GM21423 (cell line): ENCODE measurements around the gene IGLL1.

Experiments used
- ATAC-seq: cut with Tn5 transposase; IDR thresholded peaks from one replicate; pipeline ENCODE4 v1.9.1; 2021; ENCODE audit warnings: mild to moderate bottlenecking, moderate library complexity; ENCODE audit not compliant: unreplicated experiment

Gene IGLL1

DNA sequence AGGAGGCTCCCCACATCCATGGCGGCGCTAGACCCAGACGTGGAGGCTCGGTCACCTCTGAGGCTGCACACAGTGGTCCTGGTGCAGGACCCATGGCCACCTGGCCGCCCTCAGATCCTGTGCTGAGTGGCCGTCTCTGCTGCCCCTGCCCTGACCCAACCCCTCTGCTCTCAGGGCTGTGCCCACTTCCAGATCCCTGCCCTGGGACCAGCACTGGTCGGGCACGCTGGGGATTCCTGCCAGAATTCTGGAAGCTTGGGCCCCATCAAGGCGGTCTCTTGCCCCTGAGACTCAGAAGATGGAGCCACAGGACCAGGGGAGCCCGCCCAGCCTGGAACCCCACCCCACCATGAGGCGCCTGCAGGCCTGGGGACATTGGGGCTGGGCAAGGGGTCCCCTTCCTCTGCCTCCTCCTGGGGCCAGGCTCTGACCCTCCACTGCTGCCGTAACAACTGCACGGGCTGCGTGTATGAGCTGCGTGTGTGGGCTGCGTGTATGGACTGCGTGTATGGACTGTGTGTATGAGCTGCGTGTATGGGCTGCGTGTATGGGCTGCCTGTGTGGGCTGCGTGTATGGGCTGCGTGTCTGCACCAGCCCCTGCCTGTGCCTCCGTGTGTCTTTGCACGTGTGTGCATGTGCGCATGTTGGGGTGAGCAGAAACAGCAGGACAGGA lies 48.7 kb downstream of the IGLL1 start:
- ATAC-seq = no peak

DNA sequence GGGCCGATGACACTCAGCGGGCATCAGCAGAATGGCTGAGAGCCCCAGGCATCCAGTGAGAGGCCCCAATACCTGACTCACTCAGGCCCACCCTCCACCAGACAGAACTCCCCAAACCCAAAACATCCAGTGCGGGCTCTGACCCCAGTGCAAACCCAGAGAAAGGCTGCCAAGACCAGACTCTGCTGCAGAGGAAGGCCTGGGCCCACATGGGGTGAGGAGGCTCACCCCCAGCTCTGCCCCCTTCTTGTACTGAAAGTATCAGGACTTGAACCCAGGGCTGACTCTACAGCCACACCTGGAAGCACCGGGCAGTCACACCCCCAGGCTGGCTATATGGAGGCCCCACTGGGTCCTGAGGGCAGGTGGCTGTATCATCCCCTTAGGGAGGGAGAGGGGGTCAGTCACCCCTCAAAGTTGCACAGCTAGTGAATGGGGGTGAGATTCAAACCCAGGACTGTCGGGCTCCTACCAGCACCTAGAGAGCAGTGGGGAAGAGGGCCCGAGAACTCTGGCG lies 49.3 kb downstream of the IGLL1 start:
- ATAC-seq = no peak

DNA sequence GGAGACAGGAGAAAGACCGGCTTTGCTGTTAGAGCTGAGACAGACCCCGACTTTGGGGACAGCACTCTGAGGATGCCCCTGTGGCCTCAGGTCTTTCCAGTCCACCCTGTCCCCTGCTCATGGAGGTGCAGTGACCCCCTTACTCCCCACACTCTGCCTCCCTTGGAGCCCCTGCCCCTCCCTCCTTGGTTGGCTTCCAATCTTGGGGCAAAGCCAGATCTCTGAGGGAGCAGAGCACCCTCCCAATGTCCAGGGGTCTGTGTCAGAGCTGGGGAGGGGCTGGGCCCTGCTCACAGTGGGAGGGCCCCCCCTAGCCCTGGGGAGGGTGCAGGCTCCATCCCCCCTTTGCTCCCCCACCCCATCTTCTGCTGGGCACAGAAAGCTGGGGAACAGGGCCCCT lies 50.0 kb downstream of the IGLL1 start:
- no peak for ATAC-seq

DNA sequence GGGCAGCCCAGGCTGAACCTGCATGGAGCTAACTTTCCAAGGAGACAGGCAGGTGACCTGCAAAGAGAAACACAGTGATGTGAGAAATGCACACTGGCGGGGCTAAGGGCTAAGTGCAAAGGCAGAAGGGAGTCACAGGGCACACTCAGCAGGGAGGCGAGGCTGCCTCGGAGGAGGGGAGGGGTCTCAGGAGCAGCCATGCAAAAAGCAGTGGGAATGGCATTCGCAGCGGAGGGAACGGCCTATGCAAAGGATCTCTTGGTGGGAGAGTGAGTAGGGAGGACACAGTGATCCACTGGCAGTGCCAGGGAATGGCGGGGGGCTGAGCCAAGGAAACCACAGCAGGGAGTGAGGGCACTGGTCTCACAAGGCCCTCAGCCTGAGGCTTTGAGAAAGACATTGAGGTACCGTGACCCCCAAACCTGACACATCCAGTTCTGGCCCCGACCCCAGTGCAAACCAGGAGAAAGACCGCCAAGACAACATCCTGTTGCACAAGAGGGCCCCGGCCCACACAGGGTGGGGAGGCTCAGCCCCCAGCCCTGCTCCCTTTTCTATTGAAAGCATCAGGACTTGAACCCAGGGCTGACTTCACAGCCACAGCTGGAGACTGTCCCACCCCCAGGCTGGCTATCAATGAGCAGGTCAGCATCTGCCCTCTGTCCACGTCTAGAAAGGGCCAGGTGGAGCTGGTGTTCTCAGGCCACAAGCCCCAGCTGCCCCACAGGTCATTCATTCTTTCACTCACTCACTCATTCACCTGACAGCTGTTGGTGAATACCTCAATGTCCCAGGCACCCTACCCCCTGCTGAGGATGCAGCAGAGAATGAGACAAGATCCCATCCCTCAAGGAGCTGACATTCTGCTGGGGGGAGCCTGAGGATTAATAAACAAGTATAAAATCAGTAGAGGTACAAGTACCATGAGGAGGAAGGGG lies 50.7 kb downstream of the IGLL1 start:
- ATAC-seq = no peak

DNA sequence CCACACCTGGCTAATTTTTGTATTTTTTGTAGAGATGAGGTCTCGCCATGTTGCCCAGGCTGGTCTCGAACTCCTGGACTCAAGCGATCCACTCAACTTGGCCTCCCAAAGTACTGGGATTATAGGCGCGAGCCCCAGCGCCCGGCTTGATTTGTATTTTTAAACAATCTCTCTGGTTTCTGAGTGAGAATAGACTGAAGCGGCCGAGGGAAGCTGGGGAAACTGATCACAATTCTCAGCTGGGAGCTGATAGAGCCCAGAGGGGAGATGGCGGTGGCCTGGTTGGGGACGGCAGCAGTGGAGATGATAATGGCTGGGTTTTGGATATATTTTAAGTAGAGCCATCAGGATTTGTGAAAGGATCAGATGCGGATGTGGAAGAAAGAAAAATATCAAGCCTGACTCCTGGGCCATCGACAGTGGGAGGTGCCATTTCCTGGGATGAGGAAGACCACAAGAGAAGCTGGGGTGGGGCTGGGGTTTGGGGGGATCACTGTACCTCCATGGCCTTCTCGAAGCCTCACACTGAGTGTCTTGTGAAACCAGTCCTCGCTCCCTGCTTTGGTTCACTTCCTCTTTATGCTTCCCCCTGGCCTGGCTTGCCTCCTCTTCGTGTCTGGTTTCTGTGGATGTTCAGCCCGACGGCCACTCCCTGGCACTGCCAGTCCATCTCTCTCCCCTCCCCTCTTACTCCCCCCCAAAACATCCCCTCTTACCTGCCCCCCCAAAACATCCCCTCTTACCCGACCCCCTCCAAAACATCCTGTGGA lies 51.9 kb downstream of the IGLL1 start:
- no peak for ATAC-seq

DNA sequence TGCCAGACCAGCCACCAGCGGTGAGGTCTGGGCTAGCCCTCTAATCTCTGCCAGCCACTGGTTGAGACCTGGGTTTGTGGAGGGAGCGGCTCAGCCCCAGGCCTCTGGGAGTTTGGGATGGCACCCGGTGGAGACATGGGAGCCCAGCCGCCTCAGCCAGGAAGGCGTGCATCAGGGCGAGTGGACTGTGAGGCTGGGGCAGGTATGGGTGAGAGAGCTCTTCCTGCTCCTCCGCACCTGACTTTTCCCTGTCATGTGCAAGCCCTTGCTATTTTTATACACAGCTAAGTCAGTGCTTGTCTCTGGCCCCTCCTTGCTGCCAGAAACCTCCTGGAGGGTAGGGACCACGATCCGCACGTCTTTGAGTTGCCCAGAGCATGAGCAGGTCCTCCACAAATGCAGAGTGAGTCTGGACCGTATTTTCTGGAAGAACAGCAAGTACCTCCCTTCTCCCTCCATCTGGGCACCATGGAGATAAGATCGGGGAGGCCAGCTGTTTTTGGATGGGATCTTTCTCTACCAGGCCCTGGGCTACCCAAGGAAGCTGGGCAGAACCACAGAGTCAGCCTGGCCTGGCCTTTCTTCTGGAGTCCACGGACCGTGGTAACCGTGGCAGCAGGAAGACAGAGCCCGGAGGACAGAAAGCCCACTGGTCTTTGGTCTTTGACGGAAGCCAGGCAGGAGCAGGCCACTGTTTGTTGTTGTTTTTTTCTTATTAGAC lies 53.3 kb downstream of the IGLL1 start:
- no peak for ATAC-seq

DNA sequence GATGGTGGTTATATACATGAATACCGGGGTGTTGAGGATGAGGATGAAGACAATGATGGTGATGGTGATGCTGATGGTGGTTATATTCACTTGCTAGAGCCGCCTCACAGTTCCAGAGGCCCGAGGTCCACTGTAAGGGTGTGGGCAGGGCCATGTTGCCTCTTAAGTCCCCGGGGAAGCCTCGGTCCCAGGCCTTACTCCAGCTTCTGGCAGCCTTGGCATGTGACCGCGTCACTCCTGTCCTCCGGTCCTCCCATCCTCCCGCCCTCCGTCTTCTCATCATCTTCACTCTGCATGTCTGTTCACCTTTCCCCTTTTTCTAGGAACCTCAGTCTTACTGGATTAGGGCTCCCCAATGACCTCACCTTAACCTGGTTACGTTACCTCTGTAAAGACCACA lies 54.6 kb downstream of the IGLL1 start:
- ATAC-seq = no peak

DNA sequence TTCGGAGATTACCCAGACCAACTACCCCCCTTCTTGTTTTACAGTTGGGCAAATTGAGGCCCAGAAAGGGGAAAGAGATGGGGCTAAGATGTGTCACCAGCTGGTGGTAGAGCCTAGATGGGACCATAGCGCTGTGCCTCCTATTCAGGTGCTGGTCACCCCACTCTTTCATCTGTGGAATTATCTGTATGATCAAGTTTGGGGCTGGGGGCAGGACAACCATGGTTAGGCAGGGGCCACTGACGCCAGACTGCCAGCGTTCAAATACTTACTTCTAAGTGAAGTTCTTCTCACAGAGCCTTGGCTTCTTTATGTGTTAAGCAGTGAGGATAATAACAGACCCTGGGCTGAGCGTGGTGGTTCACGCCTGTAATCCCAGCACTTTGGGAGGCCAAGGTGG lies 55.9 kb downstream of the IGLL1 start:
- no peak for ATAC-seq

DNA sequence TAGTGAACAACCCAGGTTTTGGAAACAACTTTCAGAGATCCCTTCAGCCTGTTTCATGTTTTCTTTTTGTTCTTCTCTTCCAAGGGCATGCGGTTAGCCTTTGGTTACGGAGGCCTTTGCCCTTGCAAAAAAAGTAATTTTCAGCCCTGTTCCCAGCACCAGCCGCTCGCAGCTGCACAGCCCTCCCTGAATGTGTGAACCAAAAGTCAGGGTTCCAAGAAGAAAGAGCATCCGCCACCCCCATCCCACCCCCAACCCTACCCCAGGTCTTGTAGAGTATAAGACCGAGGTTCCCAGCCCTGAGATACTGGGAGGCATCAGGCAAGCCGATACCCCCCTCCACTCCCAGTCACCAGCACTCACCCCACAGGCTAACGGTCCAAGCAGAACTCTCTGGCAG lies 56.4 kb downstream of the IGLL1 start:
- ATAC-seq = no peak
